Thoracic aorta (tissue), 2 donors: ENCODE measurements around the gene H6PD. TPM values are rescaled to one million over a fixed set of nuclear protein-coding genes. Genes with fewer than 3 reads are reported as not detected.

Experiments used
- ATAC-seq: fragments of 150-250 bp; one replicate; pipeline ENCODE4 v1.8.0; 2017; ENCODE audit warnings: low read depth; ENCODE audit not compliant: insufficient number of reproducible peaks, low FRiP score
- DNase-seq: peaks from one replicate; pipeline ENCODE4 v3.0.0-alpha.2; 2020; ENCODE audit warnings: low spot score
- H3K27ac ChIP-seq, 2 donors: fragments of 200-600 bp; sonication (generic); 1 replicate in 1 of 2; 2 replicates in 1 of 2; pipeline ENCODE4 v1.5.1; 2016; ENCODE audit warnings: mild to moderate bottlenecking in 2 of 2, moderate library complexity in 2 of 2
- H3K27me3 ChIP-seq: fragments of 200-600 bp; sonication (generic); replicated peaks from 2 replicates; pipeline ENCODE4 v1.6.0; 2016; ENCODE audit warnings: mild to moderate bottlenecking; ENCODE audit not compliant: insufficient read depth
- H3K36me3 ChIP-seq: fragments of 200-600 bp; sonication (generic); one replicate; pipeline ENCODE4 v1.5.1; 2016
- H3K4me1 ChIP-seq, 2 donors: fragments of 200-600 bp; sonication (generic); 1 replicate in 1 of 2; 2 replicates in 1 of 2; pipeline versions ENCODE4 v1.5.1 to v1.6.0; 2016; ENCODE audit warnings: low read depth in 2 of 2, mild to moderate bottlenecking in 1 of 2; ENCODE audit not compliant: control insufficient read depth in 1 of 2
- H3K4me3 ChIP-seq: fragments of 200-600 bp; sonication (generic); 2 replicates; pipeline ENCODE4 v1.5.1; 2016; ENCODE audit warnings: mild to moderate bottlenecking
- H3K9me3 ChIP-seq: fragments of 200-600 bp; sonication (generic); 2 replicates; pipeline ENCODE4 v1.5.1; 2016
- CTCF ChIP-seq: fragments of 200-600 bp; sonication (generic); IDR thresholded peaks from one replicate; pipeline ENCODE4 v1.5.1; 2019; ENCODE audit warnings: antibody characterized with exemption
- total RNA-seq, 2 donors: library from RNA; depleted of rRNA; stranded (reverse); fragments of >200 nt; gene quantifications; one replicate each; pipeline versions ENCODE4 v1.1.0 to v1.2.3, GENCODE V29; 2016

Gene H6PD
- total RNA-seq, 2 donors from 2014 or later = 57.8 to 80.6 TPM

- Histone ChIP-seq H3K27me3 (no peaks in the 10 kb centered on the region), H3K36me3 (no peaks in the 10 kb centered on the region), H3K4me1 (peaks cover 15 to 43% of the 10 kb centered on the region in 2 donors), H3K27ac (no peak overlapping the region), H3K4me3 (peak overlapping the region; percentile 60), H3K9me3 (no peaks in the 10 kb centered on the region)
- DNase-seq = no peak
- TF ChIP-seq CTCF = no peak
- no peak for ATAC-seq
Measured at GRCh38 chr1:9201401-9202239, 33.0 kb upstream of the H6PD start.

- Histone ChIP-seq H3K36me3 (no peaks in the 10 kb centered on the region), H3K4me3 (peak overlapping the region; percentile 60), H3K4me1 (peaks cover 15 to 35% of the 10 kb centered on the region in 2 donors), H3K27ac (no peak overlapping the region), H3K9me3 (no peaks in the 10 kb centered on the region), H3K27me3 (no peaks in the 10 kb centered on the region)
- TF ChIP-seq CTCF = no peak
- ATAC-seq (no peak), DNase-seq (no peak)
Measured at GRCh38 chr1:9202240-9202870, 32.2 kb upstream of the H6PD start.

GRCh38 chr1:9203511-9203982 lies 31.0 kb upstream of the H6PD start:
- TF ChIP-seq CTCF = no peak
- Histone ChIP-seq H3K4me3 (no peak overlapping the region), H3K9me3 (no peaks in the 10 kb centered on the region), H3K27me3 (no peaks in the 10 kb centered on the region), H3K4me1 (peaks cover 12 to 23% of the 10 kb centered on the region in 2 donors), H3K36me3 (no peaks in the 10 kb centered on the region), H3K27ac (no peak overlapping the region)
- DNase-seq (no peak), ATAC-seq (no peak)

- TF ChIP-seq CTCF = no peak
- Histone ChIP-seq H3K27ac (no peak overlapping the region), H3K36me3 (no peaks in the 10 kb centered on the region), H3K27me3 (no peaks in the 10 kb centered on the region), H3K4me3 (no peak overlapping the region), H3K4me1 (peaks cover 12 to 23% of the 10 kb centered on the region in 2 donors), H3K9me3 (no peaks in the 10 kb centered on the region)
- no peak for DNase-seq
- ATAC-seq = no peak
Measured at GRCh38 chr1:9204156-9204720, 30.3 kb upstream of the H6PD start.

DNA sequence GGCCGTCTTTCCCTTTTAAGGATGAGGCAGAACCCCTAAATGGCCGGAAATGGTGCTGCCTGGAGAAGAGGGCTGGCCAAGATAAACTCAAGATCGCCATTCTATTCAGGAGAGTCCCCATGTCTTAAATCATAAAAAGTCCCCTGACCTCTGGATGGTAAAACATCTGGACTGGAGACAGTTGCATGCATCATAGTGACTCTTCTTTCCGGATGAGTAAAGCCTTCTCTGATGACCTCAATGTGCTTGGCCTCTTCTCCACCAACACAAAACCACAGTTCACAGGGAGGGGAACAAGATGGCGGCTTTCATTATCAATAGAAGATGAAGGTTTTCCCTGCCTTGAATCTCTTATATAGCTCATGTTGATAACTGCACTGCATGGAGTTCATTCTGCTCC lies 27.5 kb upstream of the H6PD start:
- H3K27ac ChIP-seq = no peak overlapping the region
- no peaks in the 10 kb centered on the region for H3K36me3 ChIP-seq
- ATAC-seq = no peak
- DNase-seq = no peak
- H3K9me3 ChIP-seq = no peaks in the 10 kb centered on the region
- H3K4me1 ChIP-seq = peaks cover 4 to 9% of the 10 kb centered on the region in 2 donors
- H3K27me3 ChIP-seq = no peaks in the 10 kb centered on the region
- no peak overlapping the region for H3K4me3 ChIP-seq
- no peak for TF ChIP-seq CTCF
